Fibroblast of skin of left biceps (primary cell): ENCODE data around the gene PPP2R5A.
"Not testable (repeated sequence)": the region's sequence is repeated elsewhere in the genome, so short reads cannot be mapped to it uniquely, and the experiment has no call there.

Experiments used
- DNase-seq, 2 experiments: peaks; one replicate each; pipeline ENCODE4 v3.0.0-alpha.2; 2013; ENCODE audit warnings: low read depth in 2 of 2

PPP2R5A gene

GRCh38 chr1:212297338-212297737 is 12.1 kb downstream of the PPP2R5A start:
- no peak for DNase-seq

- DNase-seq, result no peak
Observed at GRCh38 chr1:212301580-212301979, 16.4 kb downstream of the PPP2R5A start.

- peak in 1 of 2 experiments; percentile 44 for DNase-seq
Observed at GRCh38 chr1:212302745-212303383, 17.7 kb downstream of the PPP2R5A start.

GRCh38 chr1:212305342-212305741 is 20.1 kb downstream of the PPP2R5A start:
- no peak for DNase-seq

- not testable (repeated sequence) for DNase-seq
Observed at GRCh38 chr1:212305984-212306452, 20.8 kb downstream of the PPP2R5A start.

- DNase-seq, result no peak
Observed at GRCh38 chr1:212309967-212310366, 24.8 kb downstream of the PPP2R5A start.

- DNase-seq, result no peak
Observed at GRCh38 chr1:212310383-212310782, 25.2 kb downstream of the PPP2R5A start.

GRCh38 chr1:212311836-212312497 is 26.8 kb downstream of the PPP2R5A start:
- no peak for DNase-seq

GRCh38 chr1:212313616-212314015 is 28.4 kb downstream of the PPP2R5A start:
- peak; percentile 83 to 84 for DNase-seq

GRCh38 chr1:212315184-212315583 is 30.0 kb downstream of the PPP2R5A start:
- DNase-seq, result no peak

- no peak for DNase-seq
Observed at GRCh38 chr1:212315907-212316306, 30.7 kb downstream of the PPP2R5A start.

- no peak for DNase-seq
Observed at GRCh38 chr1:212317916-212318315, 32.7 kb downstream of the PPP2R5A start.

- DNase-seq, result not testable (repeated sequence)
Observed at GRCh38 chr1:212321031-212321430, 35.8 kb downstream of the PPP2R5A start.

GRCh38 chr1:212323066-212323465 is 37.9 kb downstream of the PPP2R5A start:
- no peak for DNase-seq

GRCh38 chr1:212326541-212326940 is 41.3 kb downstream of the PPP2R5A start:
- DNase-seq, result no peak

- no peak for DNase-seq
Observed at GRCh38 chr1:212328248-212328647, 43.0 kb downstream of the PPP2R5A start.

- DNase-seq, result no peak
Observed at GRCh38 chr1:212329105-212329504, 43.9 kb downstream of the PPP2R5A start.

GRCh38 chr1:212341090-212341489 is 55.9 kb downstream of the PPP2R5A start:
- no peak for DNase-seq

- DNase-seq, result no peak
Observed at GRCh38 chr1:212344905-212345304, 59.7 kb downstream of the PPP2R5A start.

- DNase-seq, result peak in 1 of 2 experiments; percentile 26
Observed at GRCh38 chr1:212346601-212347000, 61.4 kb downstream of the PPP2R5A start.

GRCh38 chr1:212351588-212352362 is 66.6 kb downstream of the PPP2R5A start:
- DNase-seq, result no peak

- no peak for DNase-seq
Observed at GRCh38 chr1:212353181-212353580, 68.0 kb downstream of the PPP2R5A start.

- DNase-seq, result no peak
Observed at GRCh38 chr1:212354464-212354863, 69.3 kb downstream of the PPP2R5A start.
